NCI-H510A treated with DMSO at 0.1 percent for 48 hours (cell line): Measurements from ENCODE around the gene PDIA6.

Source experiments
- DNase-seq: peaks from one replicate; lab custom pipeline; 2025; lab: John Stamatoyannopoulos, UW

Gene PDIA6

DNA sequence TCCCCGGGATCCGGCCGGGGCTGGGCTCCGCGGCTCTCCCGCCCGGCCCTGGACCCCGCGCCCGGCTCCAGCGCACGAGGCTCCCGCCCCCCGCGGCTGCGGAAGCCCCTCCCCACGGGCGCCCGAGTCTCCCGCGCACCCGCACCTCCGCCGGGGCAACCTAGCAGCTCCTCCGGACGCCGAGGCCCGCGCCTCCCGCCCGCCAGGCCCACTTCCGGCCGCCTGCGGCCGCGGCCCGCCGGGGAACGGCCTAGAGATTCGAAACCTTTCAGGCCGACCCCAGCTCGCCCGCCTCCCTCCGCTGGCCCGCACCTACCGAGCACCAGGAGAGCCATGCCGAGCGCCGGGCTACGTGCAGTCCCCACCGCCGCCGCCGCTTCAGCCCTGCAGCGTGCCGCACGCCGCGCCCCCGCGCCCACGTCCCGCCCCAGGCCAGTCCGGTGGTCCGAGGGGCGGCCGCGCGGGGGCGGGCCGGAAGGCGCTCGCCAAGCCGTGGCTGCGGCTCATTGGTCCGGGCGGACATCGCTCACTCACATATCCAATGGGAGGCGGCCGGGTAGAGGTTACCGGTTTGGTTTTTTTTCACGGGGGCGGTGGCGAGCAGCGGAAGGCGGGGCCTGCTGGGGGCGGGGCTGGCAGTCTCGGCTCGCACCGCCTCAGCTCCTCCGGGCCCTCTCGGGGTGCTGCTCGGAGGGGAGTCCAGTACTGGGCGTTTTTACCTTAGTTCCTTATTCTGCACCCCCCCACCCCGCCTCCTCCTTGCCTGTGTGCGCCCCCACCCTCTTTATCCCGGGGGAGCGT, at the start of gene PDIA6:
TSS of gene PDIA6 (minus strand) at position 424 of the 801 bp plus-strand sequence. CDS start at position 335, 89 bp downstream.
- peak; percentile 89 for DNase-seq

DNA sequence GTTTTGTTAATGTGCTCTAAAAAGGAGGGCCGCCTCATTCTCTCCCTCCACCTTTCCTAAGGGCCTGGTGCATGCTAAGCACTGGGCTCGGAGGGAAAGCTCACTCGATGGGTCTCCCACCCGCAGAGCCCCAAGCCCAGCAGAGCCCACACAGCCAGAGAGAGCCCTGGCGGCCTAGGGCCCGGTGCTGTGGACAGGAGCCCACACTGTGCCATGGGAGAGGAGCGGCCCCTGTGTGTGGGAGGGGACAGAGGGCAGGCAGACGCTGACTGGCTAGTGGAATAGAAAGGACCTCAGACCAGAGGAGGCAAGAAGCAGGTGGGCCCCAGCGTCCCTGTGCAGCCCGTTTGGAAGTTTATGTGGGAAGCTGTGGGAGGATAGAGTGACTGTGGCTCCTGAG, 49.7 kb upstream of the PDIA6 start:
- DNase-seq = no peak

- no peak for DNase-seq
These were observed 49.2 kb upstream of the PDIA6 start for GRCh38 chr2:10861765-10862164.

DNA sequence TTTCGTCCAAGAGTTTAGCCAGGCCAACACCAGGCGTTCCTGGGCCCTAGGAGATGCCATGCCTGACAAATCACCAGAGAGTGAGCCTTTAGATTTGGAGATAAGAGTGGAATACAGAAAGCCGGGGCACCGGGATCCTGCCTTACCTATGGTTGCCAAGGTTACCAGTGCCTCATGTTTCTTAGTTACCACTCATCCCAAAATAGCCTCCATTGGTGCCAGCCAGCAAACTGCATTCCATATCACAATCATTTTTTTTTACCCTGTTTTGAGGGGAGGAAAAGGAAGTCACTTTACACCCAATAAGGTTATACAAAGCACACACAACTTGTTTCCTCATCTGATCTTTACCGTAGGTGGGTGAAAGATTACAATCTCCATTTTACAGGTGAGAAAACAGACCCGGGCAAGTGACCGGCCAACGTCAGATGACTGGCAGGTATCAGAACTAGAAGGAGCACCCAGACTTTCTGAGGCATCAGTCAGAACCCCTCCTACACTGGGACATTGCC, 48.3 kb upstream of the PDIA6 start:
- no peak for DNase-seq

DNA sequence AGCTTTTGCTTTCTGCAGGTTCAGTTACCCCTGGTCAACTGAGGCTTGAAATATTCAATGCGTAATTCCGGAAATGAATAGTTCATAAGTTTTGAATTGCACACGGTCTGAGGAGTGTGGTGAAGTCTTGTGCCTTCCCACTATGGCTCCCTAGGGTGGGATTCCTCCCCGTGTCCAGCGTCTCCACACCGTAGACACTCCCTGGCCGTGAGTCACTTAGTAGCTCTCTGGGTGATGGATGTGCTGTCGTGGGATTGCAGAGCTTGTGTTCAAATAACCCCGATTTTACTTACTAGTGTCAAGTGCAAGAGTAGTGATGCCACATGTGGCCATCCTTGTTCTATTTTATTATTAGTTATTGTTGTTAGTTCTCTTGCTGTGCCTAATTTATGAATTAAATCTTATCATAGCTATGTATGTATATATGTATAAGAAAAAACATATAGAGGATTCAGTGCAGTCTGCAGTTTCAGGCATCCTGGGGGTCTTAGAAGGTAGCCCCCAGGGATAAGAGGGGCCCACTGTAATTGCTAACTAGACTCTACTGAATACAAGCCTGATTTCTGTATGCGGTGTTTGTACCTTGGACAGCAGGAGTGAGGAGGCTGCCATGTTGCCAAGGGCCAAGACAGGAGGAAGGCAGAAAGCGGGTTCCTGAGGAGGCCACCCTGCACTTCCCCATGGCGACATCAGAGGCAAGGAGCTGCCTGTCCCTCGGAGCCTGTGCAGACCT, 47.7 kb upstream of the PDIA6 start:
- no peak for DNase-seq

DNA sequence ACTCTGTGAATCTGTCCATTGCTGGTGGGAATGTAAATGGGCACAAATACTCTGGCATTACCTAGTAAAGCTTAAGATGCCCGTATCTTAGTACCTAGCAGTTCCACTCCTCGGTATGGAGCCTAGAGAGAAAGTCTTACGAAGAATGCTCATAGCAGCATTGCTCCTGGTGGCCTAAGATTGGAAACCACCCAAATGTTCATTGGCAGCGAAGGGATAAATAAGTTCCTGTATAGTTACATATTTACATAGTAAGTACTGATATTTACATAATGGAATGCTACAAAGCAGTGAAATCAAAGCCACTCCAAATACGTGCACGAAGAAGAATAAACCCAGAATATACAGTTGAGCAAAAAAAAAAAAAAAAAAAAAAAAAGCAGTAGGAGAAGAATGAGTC, 46.7 kb upstream of the PDIA6 start:
- DNase-seq = no peak

GRCh38 chr2:10848541-10848940, 36.0 kb upstream of the PDIA6 start:
- DNase-seq = no peak

DNA sequence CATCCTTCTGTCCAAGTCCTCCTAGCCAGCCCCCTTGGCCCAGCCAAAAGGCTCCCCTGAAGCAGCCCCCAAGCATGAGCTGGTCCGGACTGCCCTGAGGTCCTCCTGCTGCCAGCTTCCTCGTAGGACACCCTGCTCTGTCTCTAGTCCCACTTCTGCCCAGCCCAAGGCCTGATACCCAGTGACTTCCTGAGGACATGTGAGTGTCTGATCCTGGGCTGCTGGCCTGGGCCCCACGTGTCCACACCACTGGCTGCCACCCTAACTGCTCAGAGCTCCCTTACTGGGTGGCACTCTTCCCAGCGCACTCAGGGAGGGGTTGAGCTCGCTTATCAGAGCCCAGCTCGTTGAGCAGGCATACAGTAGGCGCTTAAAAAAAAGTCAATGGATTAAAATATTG, 34.4 kb upstream of the PDIA6 start:
- DNase-seq = no peak

GRCh38 chr2:10846110-10846861, 33.7 kb upstream of the PDIA6 start:
- no peak for DNase-seq

- no peak for DNase-seq
These were observed 33.1 kb upstream of the PDIA6 start for GRCh38 chr2:10845640-10846039.

DNA sequence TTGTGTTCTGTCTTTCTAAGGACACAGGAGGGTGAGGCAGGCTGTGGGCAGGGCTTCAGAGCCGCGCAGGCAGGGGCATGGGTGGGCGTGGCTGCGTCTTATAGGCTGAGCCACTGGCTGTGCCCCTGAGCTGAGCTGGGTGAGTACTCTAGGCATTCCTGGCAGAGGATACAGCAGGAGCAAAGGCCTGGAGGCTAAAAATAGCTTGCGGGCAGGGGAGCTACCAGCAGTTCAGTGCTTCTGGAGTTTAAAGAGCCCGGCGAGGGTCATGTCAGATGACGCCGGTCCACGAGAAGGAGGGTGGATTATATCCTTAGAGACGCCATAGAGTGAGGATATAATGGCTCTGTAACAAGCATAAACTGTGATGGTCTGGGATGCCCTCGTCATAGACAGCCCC, 31.5 kb upstream of the PDIA6 start:
- DNase-seq = peak; percentile 86

GRCh38 chr2:10842506-10842905, 29.9 kb upstream of the PDIA6 start:
- no peak for DNase-seq

DNA sequence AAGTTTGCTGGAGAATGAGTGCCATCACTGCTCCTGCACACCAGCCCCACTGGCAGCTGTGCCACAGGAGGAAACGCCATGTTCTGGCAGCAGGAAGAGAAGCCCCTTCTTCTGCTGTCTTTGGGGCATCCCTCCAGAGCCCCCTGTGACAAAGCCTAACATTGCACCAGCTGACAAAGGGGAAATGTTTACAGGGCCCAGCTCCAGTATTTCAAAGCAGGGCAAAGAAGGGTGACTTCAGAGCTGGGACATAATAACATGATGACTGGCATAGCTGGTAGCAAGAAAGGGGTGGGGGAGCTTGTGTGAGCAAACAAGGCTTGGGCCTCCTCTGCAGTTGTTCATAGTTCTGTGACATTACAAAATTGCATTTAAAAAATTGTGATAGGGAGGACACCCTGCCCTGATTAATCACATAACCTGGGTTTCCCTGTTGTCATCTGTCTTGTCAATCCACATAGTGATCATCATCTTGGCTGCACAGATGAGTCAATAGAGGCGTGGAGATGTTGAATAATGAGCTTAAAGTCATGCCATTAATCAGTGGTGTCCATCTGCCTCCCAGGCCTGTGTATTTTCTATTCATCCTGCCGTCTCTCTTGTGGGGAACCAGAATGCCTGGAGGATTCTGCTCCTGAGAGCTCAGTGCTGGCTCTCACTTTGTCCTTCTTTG, 29.1 kb upstream of the PDIA6 start:
- no peak for DNase-seq

GRCh38 chr2:10839813-10840212, 27.2 kb upstream of the PDIA6 start:
- no peak for DNase-seq

DNA sequence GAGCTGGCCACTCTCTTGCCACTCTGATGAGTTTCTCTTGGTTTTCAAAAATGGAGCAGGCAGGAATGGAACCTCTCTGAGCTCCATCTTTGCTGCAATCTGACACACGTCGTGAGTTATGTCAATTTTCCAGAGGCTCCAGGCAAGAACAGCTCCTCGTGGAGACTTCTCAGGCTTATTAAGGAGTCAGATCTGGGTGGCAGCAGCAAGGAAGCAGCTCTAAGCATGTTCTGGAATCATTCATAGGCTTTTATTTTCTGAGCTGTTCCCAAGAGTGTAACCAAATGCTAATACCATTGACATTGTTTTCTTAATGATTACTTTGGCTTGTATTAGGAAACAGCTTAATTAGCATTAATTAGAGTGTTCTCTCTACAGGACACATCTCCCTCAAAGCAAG, 26.1 kb upstream of the PDIA6 start:
- DNase-seq = no peak

GRCh38 chr2:10837298-10838266, 25.0 kb upstream of the PDIA6 start:
- no peak for DNase-seq

GRCh38 chr2:10835052-10835970, 22.7 kb upstream of the PDIA6 start:
- DNase-seq = peak; percentile 71

DNA sequence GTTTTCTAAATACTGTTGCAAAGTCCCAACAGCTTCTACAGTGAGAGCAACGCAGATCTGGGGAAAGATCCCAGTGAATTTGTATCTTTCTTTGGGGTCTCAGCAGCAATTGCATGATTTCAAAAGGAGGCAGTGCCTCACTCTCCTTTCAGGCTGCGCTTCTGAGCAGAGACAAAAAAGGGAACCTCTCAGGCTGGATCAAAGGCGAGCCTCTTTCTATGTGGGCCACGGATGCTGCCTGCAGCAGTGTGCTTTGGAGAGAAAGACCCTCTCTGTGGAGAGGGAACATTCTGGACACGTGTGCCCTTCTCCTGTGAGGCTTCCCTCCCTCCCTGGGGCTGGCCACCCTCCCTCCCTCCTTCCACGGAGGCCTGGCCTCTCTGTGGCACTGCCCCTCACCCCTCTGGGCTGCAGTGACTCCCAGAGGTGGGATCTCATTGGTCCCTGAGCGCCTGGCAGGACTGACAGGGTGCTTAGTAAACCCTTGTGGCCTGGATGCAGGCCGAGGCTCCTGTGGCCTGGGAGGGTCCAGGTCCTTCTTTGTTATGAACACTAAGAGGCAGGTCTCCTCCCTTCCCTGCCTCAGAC, 21.6 kb upstream of the PDIA6 start:
- peak; percentile 24 for DNase-seq

GRCh38 chr2:10833021-10833420, 20.4 kb upstream of the PDIA6 start:
- DNase-seq = no peak
